Fibroblast of the aortic adventitia (primary cell): ENCODE data around the gene USP28. TPM values are rescaled to one million over a fixed set of nuclear protein-coding genes. Genes with fewer than 3 reads are reported as not detected.
"Not testable (repeated sequence)": the region's sequence is repeated elsewhere in the genome, so short reads cannot be mapped to it uniquely, and the experiment has no call there.

Experiments
- DNase-seq: peaks from one replicate; pipeline ENCODE4 v3.0.0-alpha.2; 2010; ENCODE audit warnings: low read depth
- H3K4me3 ChIP-seq: 2 replicates; pipeline ENCODE4 v1.5.1; 2011; ENCODE audit warnings: low read depth, mild to moderate bottlenecking, control low read depth, low read length, moderate library complexity
- total RNA-seq: library from RNA; depleted of rRNA; stranded (reverse); fragments of >200 nt; gene quantifications from 2 replicates; pipeline ENCODE4 v1.2.3, GENCODE V29; 2012; ENCODE audit warnings: low replicate concordance
- TF ChIP-seq, protein P1 (sequence below): IDR thresholded peaks from 2 replicates; pipeline ENCODE4 v1.5.1; 2011; ENCODE audit warnings: mild to moderate bottlenecking, low read length, control low read depth, inconsistent platforms; ENCODE audit not compliant: insufficient read depth

USP28 gene
- total RNA-seq, 1 donor: 22.4 TPM

DNA sequence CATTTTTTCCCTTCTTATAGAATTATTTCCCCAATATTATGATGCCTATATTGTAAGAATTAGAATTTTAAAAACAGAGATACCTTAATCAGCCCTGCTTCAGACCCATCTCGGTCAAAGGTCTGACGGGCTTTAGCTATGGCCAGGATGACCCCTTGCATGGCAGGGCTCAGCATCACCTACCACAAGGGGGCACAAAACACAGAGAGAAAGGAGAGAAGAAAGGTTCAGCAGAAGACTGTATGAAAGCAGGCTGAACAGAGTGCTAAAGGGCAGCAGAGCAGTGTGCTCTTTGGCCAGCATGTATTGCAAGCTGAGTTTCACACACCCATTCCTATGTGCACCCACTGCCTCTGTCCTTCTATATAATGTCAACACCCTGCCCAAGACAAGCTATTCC is 69.0 kb downstream of the USP28 start:
- peak; percentile 13 for DNase-seq
- TF ChIP-seq, protein P1, sequence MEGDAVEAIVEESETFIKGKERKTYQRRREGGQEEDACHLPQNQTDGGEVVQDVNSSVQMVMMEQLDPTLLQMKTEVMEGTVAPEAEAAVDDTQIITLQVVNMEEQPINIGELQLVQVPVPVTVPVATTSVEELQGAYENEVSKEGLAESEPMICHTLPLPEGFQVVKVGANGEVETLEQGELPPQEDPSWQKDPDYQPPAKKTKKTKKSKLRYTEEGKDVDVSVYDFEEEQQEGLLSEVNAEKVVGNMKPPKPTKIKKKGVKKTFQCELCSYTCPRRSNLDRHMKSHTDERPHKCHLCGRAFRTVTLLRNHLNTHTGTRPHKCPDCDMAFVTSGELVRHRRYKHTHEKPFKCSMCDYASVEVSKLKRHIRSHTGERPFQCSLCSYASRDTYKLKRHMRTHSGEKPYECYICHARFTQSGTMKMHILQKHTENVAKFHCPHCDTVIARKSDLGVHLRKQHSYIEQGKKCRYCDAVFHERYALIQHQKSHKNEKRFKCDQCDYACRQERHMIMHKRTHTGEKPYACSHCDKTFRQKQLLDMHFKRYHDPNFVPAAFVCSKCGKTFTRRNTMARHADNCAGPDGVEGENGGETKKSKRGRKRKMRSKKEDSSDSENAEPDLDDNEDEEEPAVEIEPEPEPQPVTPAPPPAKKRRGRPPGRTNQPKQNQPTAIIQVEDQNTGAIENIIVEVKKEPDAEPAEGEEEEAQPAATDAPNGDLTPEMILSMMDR: peak; percentile 37
- no peak overlapping the region for H3K4me3 ChIP-seq

DNA sequence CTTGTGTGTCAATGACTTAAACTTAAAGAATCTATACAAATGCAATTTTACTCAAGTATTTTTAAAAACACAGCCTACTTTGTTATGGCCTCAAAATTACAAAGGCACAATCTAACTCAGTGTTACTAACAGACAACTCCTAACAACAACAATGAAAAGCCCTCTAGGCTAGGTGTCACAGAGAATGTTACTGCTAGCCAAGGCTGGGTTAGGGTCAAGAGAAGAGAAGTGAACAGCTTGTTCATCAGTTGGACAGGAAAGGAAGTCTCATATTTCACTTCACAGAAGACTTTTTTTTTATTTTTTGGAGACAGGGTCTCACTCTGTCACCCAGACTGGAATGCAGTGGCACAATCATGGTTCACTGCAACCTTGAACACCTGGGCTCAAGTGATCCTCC is 69.7 kb downstream of the USP28 start:
- DNase-seq: no peak
- H3K4me3 ChIP-seq: no peak overlapping the region
- TF ChIP-seq, protein P1: no peak

DNA sequence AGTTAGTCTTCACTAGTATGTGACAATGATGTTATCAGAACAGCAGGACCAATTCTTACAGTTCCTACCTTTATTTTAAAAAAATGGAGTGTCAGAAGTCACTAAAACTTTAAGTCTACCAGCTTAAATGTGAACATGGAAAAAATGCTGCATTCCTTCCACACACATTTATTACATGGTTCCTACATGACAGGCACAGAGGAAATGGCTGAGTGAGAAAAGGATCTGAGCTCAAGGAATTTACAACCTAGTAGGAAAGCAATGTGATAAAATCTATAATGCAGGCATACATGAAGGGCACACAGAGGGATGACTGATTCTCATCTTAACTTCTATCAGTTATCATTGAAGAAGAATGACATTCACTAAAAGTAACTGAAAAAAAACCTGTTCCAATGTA is 72.8 kb downstream of the USP28 start:
- H3K4me3 ChIP-seq: no peak overlapping the region
- no peak for DNase-seq
- TF ChIP-seq, protein P1: no peak

DNA sequence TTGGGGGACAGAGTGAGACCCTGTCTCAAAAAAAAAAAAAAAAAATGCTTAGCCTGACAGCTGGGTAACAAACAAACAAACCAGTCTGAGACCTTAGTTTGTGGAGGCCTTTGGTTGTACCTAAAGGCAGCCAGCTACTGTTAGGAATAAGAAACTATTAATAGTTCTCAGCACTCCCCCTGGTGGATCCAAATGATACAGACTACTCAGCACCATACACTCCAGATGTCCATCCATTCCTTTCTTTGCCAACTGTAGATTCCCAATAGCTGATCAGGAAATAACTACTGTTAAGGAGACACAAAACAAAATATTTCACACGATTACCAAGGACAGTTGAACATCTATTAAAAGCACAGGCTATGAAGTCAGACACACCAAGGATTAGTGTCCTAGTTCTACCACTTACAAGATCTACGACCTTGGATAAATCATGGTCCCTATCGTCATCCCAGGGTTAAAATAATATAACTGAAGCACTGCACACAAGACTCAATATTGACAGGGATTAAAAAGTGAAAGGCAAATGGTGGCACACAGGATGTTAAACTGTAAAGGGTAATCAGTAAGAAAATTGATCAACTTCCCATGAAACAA is 78.6 kb downstream of the USP28 start:
- TF ChIP-seq, protein P1: peak; percentile 72
- H3K4me3 ChIP-seq: no peak overlapping the region
- DNase-seq: peak; percentile 53

DNA sequence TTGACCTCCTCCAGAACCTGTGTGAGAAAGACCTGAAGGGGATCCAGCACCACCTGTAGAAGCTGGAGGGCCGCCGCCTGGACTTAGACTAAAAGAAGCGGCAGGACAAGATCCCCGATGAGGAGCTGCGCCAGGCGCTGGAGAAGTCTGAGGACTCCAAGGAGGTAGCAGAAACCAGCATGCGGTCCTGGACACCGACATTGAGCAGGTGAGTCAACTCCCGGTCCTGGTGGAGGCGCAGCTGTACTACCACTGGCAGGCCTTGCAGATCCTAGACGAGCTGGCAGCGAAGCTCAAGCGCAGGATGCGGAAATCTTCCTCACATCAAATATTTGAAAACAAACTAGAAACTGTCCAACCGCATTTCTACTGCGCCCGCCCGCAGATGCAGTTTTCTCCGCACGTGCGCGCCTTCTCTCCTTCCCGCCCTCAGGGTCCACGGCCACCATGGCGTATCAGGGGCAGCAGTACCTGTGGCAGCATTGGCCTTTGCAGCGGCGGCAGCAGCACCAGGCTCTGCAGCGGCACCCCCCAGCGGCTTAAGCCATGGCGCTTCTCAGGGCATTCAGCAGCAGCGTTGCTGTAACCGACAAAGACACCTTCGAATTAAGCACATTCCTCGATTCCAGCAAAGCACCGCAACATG is 85.6 kb downstream of the USP28 start:
- no peak overlapping the region for H3K4me3 ChIP-seq
- TF ChIP-seq, protein P1: no peak
- no peak for DNase-seq

DNA sequence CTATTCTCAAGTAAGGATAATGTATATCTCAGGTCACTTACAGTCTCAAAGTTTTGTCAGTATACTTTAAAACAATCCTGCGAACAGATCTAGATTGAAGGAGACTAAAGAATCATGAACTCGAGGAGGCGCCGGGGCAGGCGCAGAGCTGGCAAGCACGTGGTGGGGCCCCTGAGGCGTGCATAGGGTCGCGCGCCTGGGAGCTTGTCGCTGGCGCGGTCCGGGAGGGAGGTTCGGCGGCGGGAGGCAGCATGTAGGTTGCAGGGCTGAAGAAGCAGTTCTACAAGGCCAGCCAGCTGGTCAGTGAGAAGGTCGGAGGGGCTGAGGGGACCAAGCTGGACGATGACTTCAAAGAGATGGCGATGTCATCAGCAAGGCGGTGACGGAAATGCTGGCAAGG is 86.4 kb downstream of the USP28 start:
- not testable (repeated sequence) for DNase-seq

DNA sequence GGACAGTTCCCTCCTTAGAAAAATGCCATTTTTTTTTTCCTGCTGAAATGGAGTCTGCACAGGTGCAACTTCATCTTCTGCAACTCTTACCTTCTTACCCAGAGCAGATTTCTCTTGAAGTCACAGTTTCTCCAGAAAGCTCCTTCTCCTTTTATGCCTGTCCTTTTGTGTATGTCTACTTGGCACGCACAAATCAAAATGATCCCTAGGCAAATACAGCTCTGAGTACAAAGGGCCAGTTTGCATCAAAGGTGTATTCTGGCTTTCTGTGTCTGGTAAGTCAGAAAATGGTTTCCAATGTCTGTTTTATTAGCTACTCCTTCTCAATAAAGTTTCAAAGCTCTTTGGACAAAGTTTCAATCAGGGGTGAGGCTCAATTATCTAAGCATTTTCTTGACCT is 93.2 kb downstream of the USP28 start:
- H3K4me3 ChIP-seq: no peak overlapping the region
- DNase-seq: no peak
- TF ChIP-seq, protein P1: no peak

More for the DNA sequence above, 86.4 kb downstream of the USP28 start:
- not testable (repeated sequence) for H3K4me3 ChIP-seq
